Activated CD8-positive, alpha-beta T cell treated with anti-CD3 and anti-CD28 coated beads for 36 hours (primary cell): ENCODE results near the gene SCG5. TPM values are rescaled to one million over a fixed set of nuclear protein-coding genes. Genes with fewer than 3 reads are reported as not detected.

Experiments
- ATAC-seq: fragments of 200-7000 bp; cut with Tn5 transposase; one replicate; pipeline ENCODE4 v1.10.0; 2021; ENCODE audit warnings: mild to moderate bottlenecking, moderate library complexity
- CTCF ChIA-PET: fragments of 350-600 bp; sonication (Branson Sonifier 250); formaldehyde crosslinking; loops from one replicate; lab custom pipeline; 2021; ENCODE audit warnings: antibody characterized with exemption; lab: Charles Lee
- POLR2A ChIA-PET: fragments of 350-600 bp; sonication (Branson Sonifier 250); formaldehyde crosslinking; loops from one replicate; lab custom pipeline; 2021; ENCODE audit warnings: antibody characterized with exemption; lab: Charles Lee
- DNase-seq: peaks from one replicate; pipeline ENCODE4 v3.0.0-alpha.2; 2020
- H3K27ac Mint-ChIP-seq: one replicate; pipeline ENCODE4 v1.8.0; 2021; ENCODE audit warnings: mild to moderate bottlenecking, mixed read lengths
- H3K27me3 Mint-ChIP-seq: one replicate; pipeline ENCODE4 v1.8.0; 2021; ENCODE audit warnings: mixed read lengths
- H3K36me3 Mint-ChIP-seq: one replicate; pipeline ENCODE4 v1.8.0; 2021; ENCODE audit warnings: low read depth, mixed read lengths
- H3K4me1 Mint-ChIP-seq: one replicate; pipeline ENCODE4 v1.8.0; 2021; ENCODE audit warnings: low read depth, mixed read lengths
- H3K4me3 Mint-ChIP-seq: one replicate; pipeline ENCODE4 v1.8.0; 2021; ENCODE audit warnings: mild to moderate bottlenecking, moderate library complexity, mixed read lengths
- H3K9me3 Mint-ChIP-seq: one replicate; pipeline ENCODE4 v1.8.0; 2021; ENCODE audit warnings: mixed read lengths
- intact Hi-C: fragments of 100-400 bp; cut with micrococcal nuclease; formaldehyde crosslinking; loops from one replicate; pipeline ENCODE4 v1.10.0; 2022
- total RNA-seq, 2 experiments: library from RNA; stranded (reverse); gene quantifications; one replicate each; pipeline ENCODE4 v1.2.3, GENCODE V29; 2021
- TF ChIP-seq, protein P1 (sequence below): fragments of 200-600 bp; IDR thresholded peaks from one replicate; pipeline ENCODE4 v1.8.0; 2022; ENCODE audit warnings: antibody characterized with exemption, mild to moderate bottlenecking

The SCG5 gene
- total RNA-seq, 2 experiments from 2014 or later, result 1.2 to 1.6 TPM

DNA sequence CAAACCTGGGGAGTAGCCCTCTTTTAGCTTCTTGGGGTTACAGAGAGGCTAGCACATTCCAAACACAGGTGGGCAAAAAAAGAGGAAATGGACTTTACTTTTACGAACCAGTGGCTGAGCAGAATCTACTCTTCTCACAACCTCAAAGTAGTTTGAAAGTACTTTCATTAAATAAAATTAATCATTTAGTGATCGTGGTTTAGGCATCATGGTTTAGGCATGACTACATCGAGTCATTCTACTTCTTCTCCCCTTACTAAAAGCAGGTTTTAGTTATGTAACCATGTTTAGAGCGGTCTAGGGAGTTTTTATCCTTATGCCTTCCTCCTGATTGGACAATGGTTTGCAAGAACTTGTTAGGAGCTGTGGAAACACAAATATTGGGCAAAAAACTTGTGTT is 73.8 kb downstream of the SCG5 start:
- intact Hi-C loops, result no loop called here
- POLR2A ChIA-PET, result no interaction called here
- H3K4me3 Mint-ChIP-seq, result no peak overlapping the region
- no peaks in the 10 kb centered on the region for H3K36me3 Mint-ChIP-seq
- H3K4me1 Mint-ChIP-seq, result peaks cover 8% of the 10 kb centered on the region
- no peak overlapping the region for H3K27ac Mint-ChIP-seq
- peaks cover 49% of the 10 kb centered on the region for H3K27me3 Mint-ChIP-seq
- no peak for ATAC-seq
- TF ChIP-seq, protein P1, sequence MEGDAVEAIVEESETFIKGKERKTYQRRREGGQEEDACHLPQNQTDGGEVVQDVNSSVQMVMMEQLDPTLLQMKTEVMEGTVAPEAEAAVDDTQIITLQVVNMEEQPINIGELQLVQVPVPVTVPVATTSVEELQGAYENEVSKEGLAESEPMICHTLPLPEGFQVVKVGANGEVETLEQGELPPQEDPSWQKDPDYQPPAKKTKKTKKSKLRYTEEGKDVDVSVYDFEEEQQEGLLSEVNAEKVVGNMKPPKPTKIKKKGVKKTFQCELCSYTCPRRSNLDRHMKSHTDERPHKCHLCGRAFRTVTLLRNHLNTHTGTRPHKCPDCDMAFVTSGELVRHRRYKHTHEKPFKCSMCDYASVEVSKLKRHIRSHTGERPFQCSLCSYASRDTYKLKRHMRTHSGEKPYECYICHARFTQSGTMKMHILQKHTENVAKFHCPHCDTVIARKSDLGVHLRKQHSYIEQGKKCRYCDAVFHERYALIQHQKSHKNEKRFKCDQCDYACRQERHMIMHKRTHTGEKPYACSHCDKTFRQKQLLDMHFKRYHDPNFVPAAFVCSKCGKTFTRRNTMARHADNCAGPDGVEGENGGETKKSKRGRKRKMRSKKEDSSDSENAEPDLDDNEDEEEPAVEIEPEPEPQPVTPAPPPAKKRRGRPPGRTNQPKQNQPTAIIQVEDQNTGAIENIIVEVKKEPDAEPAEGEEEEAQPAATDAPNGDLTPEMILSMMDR, result no peak
- CTCF ChIA-PET, result no interaction called here
- no peak for DNase-seq
- no peaks in the 10 kb centered on the region for H3K9me3 Mint-ChIP-seq

DNA sequence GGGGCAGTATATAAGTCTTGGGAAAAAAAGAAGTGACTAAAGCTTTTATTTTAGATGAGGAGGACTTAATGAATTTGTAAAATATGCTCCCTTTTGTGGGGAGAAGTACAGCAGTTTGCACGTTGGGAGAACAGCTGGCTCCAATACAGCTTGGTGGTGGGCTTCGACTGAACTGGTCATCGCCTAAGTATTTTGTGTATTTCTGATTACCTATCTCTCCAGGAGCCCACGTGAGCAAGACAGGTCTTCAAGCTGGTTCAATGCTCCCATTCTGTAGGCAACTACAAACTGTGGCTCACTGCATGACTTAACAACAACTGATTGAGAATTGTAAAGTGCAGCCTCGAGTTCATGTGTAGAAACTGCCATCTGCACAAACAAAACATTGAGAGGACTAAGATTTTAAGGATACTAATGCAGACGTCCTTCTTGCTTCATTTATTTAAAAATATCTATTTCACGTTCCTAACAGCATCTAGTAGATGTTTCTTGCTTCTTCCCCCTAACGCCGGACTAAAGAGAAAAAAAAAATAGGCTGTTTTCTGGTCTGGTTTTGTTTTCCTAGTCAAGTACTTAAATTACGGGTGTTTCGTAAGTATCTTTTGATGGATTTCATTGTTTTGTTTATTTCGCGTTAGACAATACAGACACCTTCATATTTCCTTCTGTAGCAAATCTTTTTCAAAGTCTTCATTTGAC is 74.9 kb downstream of the SCG5 start:
- ATAC-seq, result no peak
- Mint-ChIP-seq H3K4me3 (no peak overlapping the region), H3K27ac (no peak overlapping the region), H3K27me3 (peaks cover 54% of the 10 kb centered on the region), H3K36me3 (no peaks in the 10 kb centered on the region), H3K9me3 (no peaks in the 10 kb centered on the region), H3K4me1 (peaks cover 8% of the 10 kb centered on the region)
- CTCF ChIA-PET, result no interaction called here
- intact Hi-C loops, result no loop called here
- DNase-seq, result no peak
- TF ChIP-seq, protein P1, result no peak
- POLR2A ChIA-PET, result no interaction called here

DNA sequence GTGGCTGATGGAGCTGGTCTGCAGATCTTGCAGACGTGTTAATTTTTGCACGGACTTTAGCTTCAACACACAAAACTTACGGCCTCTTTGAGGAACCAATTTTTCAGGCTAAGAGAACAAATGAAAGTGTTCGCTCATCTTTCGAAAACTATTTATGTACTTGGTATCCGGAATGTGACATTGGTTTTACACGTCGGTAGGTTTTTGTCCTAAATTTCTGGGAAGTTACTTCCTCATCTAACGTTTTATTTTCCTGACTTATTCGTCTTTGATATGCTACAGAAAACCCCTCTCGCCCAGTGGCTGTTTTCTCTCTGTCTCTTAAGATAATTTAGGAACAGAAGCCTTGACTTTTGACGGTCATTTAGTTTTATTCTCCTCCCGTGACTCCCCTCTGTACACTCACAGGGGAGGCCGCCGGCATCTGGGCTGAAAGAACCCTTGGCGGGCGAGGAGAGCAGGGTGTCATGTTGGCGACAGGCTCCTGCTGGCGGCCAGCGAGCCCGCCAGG is 75.5 kb downstream of the SCG5 start:
- no peak for ATAC-seq
- intact Hi-C loops, result no loop called here
- Mint-ChIP-seq H3K36me3 (no peaks in the 10 kb centered on the region), H3K4me3 (no peak overlapping the region), H3K27me3 (peaks cover 57% of the 10 kb centered on the region), H3K27ac (no peak overlapping the region), H3K9me3 (no peaks in the 10 kb centered on the region), H3K4me1 (peaks cover 8% of the 10 kb centered on the region)
- DNase-seq, result no peak
- CTCF ChIA-PET, result no interaction called here
- POLR2A ChIA-PET, result no interaction called here
- TF ChIP-seq, protein P1, result no peak

DNA sequence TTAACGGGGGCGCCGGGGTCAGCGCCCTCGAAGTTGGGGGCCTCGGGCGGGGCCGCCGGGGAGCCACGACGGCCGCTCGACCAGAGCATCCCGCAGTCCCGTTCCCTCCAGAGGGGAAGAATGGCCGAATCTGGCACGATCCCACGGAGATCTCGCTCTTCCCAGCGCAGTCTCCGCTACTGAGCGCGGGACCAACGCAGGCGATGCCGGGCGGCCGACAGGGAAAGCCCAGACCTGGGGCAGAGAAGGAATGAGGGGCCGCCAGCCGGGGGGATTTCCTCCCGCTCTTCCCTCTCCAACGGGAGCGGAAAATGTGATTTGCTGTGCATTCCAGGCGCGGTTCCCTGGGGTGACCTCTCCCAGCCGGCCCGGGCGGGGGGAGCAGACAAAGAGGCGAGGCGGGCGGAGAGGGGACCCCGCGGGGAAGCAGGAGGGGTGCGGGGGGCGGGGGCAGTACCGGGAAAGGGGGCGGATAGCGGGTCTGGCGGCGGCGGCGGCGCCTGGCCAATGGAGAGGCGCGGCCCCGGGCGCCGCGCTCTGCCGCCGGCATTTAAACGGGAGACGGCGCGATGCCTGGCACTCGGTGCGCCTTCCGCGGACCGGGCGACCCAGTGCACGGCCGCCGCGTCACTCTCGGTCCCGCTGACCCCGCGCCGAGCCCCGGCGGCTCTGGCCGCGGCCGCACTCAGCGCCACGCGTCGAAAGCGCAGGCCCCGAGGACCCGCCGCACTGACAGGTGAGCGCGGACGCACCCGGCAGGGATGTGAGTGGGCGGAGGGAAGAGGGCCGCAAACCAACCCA is 76.1 kb downstream of the SCG5 start, which contains the start of gene GREM1:
Gene GREM1 (plus strand): TSS at position 579 of the 801 bp plus-strand sequence. CDS start 12,687 bp downstream, outside the sequence.
- ATAC-seq, result no peak
- Mint-ChIP-seq H3K27ac (no peak within 1 kb of the TSS), H3K4me3 (no peak within 1 kb of the TSS)

More for the DNA sequence above, 76.1 kb downstream of the SCG5 start, which contains the start of gene GREM1:
- DNase-seq, result no peak
- TF ChIP-seq, protein P1, result no peak
- Mint-ChIP-seq H3K27me3 (peaks cover 62% of the 10 kb centered on the region), H3K9me3 (no peaks in the 10 kb centered on the region), H3K36me3 (no peaks in the 10 kb centered on the region), H3K4me1 (peaks cover 10% of the 10 kb centered on the region)
- CTCF ChIA-PET, result no interaction called here
- intact Hi-C loops, result no loop called here
- POLR2A ChIA-PET, result no interaction called here
